H9 (cell line): ENCODE measurements around the gene RERE. TPM values are rescaled to one million over a fixed set of nuclear protein-coding genes. Genes with fewer than 3 reads are reported as not detected.

ENCODE experiments used
- DNase-seq: peaks from one replicate; pipeline ENCODE4 v3.0.0-alpha.2; 2017
- H2AFZ ChIP-seq: one replicate; pipeline ENCODE4 v1.6.1; 2013; ENCODE audit warnings: mild to moderate bottlenecking, low read length, control low read depth, moderate library complexity
- H2AK5ac ChIP-seq: 2 replicates; pipeline ENCODE4 v1.6.1; 2013; ENCODE audit warnings: low read length, control low read depth, mixed read lengths; ENCODE audit not compliant: insufficient read length
- H2BK120ac ChIP-seq: one replicate; pipeline ENCODE4 v1.6.1; 2013; ENCODE audit warnings: low read depth, mild to moderate bottlenecking, low read length, control low read depth, inconsistent platforms; ENCODE audit not compliant: poor library complexity, severe bottlenecking
- H2BK12ac ChIP-seq: 2 replicates; pipeline ENCODE4 v1.6.1; 2013; ENCODE audit warnings: low read length, control low read depth, mixed read lengths, low read depth; ENCODE audit not compliant: insufficient read length
- H2BK15ac ChIP-seq: 2 replicates; pipeline ENCODE4 v1.6.1; 2013; ENCODE audit warnings: low read depth, low read length, control low read depth
- H2BK20ac ChIP-seq: one replicate; pipeline ENCODE4 v1.6.1; 2013; ENCODE audit warnings: low read depth, mild to moderate bottlenecking, low read length, control low read depth, inconsistent platforms; ENCODE audit not compliant: poor library complexity, severe bottlenecking
- H2BK5ac ChIP-seq: 2 replicates; pipeline ENCODE4 v1.6.1; 2013; ENCODE audit warnings: low read length, control low read depth, mixed read lengths; ENCODE audit not compliant: insufficient read length
- H3K14ac ChIP-seq: 2 replicates; pipeline ENCODE4 v1.6.1; 2013; ENCODE audit warnings: low read length, control low read depth; ENCODE audit not compliant: insufficient read depth
- H3K18ac ChIP-seq: 2 replicates; pipeline ENCODE4 v1.6.1; 2013; ENCODE audit warnings: low read depth, mild to moderate bottlenecking, mixed read lengths, low read length, control low read depth; ENCODE audit not compliant: insufficient read length
- H3K23ac ChIP-seq: 2 replicates; pipeline ENCODE4 v1.6.1; 2013; ENCODE audit warnings: low read length, control low read depth, mixed read lengths, low read depth; ENCODE audit not compliant: insufficient read length
- H3K23me2 ChIP-seq: 2 replicates; pipeline ENCODE4 v1.6.1; 2013; ENCODE audit warnings: low read depth, mild to moderate bottlenecking, mixed read lengths, low read length, control low read depth; ENCODE audit not compliant: insufficient read length, poor library complexity, severe bottlenecking
- H3K27ac ChIP-seq: 2 replicates; pipeline ENCODE4 v1.5.1; 2013; ENCODE audit warnings: low read length, control low read depth, mixed read lengths, low read depth; ENCODE audit not compliant: insufficient read length
- H3K27me3 ChIP-seq: 2 replicates; pipeline ENCODE4 v1.6.1; 2013; ENCODE audit warnings: low read length, control low read depth, inconsistent platforms; ENCODE audit not compliant: insufficient read depth
- H3K4ac ChIP-seq: 2 replicates; pipeline ENCODE4 v1.6.1; 2013; ENCODE audit warnings: low read depth, mild to moderate bottlenecking, control low read depth, inconsistent platforms, low read length, moderate library complexity
- H3K4me1 ChIP-seq: 2 replicates; pipeline ENCODE4 v1.6.1; 2013; ENCODE audit warnings: low read length, control low read depth, inconsistent platforms; ENCODE audit not compliant: insufficient read depth
- H3K4me2 ChIP-seq: 2 replicates; pipeline ENCODE4 v1.6.1; 2013; ENCODE audit warnings: low read length, control low read depth, mixed read lengths; ENCODE audit not compliant: insufficient read length, insufficient read depth
- H3K56ac ChIP-seq: 2 replicates; pipeline ENCODE4 v1.6.1; 2013; ENCODE audit warnings: low read depth, mild to moderate bottlenecking, mixed read lengths, low read length, control low read depth; ENCODE audit not compliant: insufficient read length
- H3K79me1 ChIP-seq: 2 replicates; pipeline ENCODE4 v1.6.1; 2013; ENCODE audit warnings: low read depth, mild to moderate bottlenecking, moderate library complexity, low read length, control low read depth, inconsistent platforms; ENCODE audit not compliant: insufficient read depth, poor library complexity, severe bottlenecking
- H3K79me2 ChIP-seq: 2 replicates; pipeline ENCODE4 v1.6.1; 2013; ENCODE audit warnings: low read length, control low read depth, inconsistent platforms; ENCODE audit not compliant: insufficient read depth
- H3K9ac ChIP-seq: 2 replicates; pipeline ENCODE4 v1.6.1; 2013; ENCODE audit warnings: low read length, control low read depth, mixed read lengths; ENCODE audit not compliant: insufficient read length; ENCODE audit errors: extremely low read depth
- H3K9me3 ChIP-seq: one replicate; pipeline ENCODE4 v1.6.1; 2013; ENCODE audit warnings: low read depth, low read length, inconsistent platforms; ENCODE audit not compliant: control insufficient read depth
- H3T11ph ChIP-seq: one replicate; pipeline ENCODE4 v1.6.1; 2013; ENCODE audit warnings: mild to moderate bottlenecking, low read length, control low read depth, inconsistent platforms
- H4K20me1 ChIP-seq: one replicate; pipeline ENCODE4 v1.6.1; 2013; ENCODE audit not compliant: control insufficient read depth, insufficient read length, insufficient read depth
- H4K5ac ChIP-seq: 2 replicates; pipeline ENCODE4 v1.6.1; 2013; ENCODE audit warnings: low read depth, mild to moderate bottlenecking, mixed read lengths, low read length, control low read depth; ENCODE audit not compliant: insufficient read length
- H4K8ac ChIP-seq: replicated peaks from 2 replicates; pipeline ENCODE4 v1.6.1; 2013; ENCODE audit warnings: low read length, control low read depth, mixed read lengths, low read depth; ENCODE audit not compliant: insufficient read length
- H4K91ac ChIP-seq: 2 replicates; pipeline ENCODE4 v1.6.1; 2013; ENCODE audit warnings: low read depth, mild to moderate bottlenecking, moderate library complexity, mixed read lengths, low read length, control low read depth; ENCODE audit not compliant: insufficient read length
- H3K27ac Mint-ChIP-seq, 3 experiments: 2 replicates in 2 of 3; 3 replicates in 1 of 3; pipeline ENCODE4 v1.8.0; 2020 to 2021; ENCODE audit warnings: mixed read lengths in 3 of 3, mild to moderate bottlenecking in 1 of 3, moderate library complexity in 1 of 3
- H3K27me3 Mint-ChIP-seq: 2 replicates; pipeline ENCODE4 v1.8.0; 2021; ENCODE audit warnings: low read depth, mild to moderate bottlenecking, moderate library complexity, mixed read lengths
- H3K36me3 Mint-ChIP-seq, 3 experiments: 2 replicates in 2 of 3; 3 replicates in 1 of 3; pipeline ENCODE4 v1.8.0; 2020 to 2021; ENCODE audit warnings: low read depth in 3 of 3, mixed read lengths in 3 of 3; ENCODE audit not compliant: insufficient read depth in 1 of 3
- H3K4me1 Mint-ChIP-seq, 2 experiments: 2 replicates each; pipeline ENCODE4 v1.8.0; 2020; ENCODE audit warnings: mixed read lengths in 2 of 2
- H3K4me3 Mint-ChIP-seq, 2 experiments: 2 replicates in 1 of 2; 3 replicates in 1 of 2; pipeline ENCODE4 v1.8.0; 2020 to 2021; ENCODE audit warnings: mild to moderate bottlenecking in 2 of 2, mixed read lengths in 2 of 2, moderate library complexity in 1 of 2
- H3K9me3 Mint-ChIP-seq, 2 experiments: 2 replicates in 1 of 2; 3 replicates in 1 of 2; pipeline ENCODE4 v1.8.0; 2020; ENCODE audit warnings: mild to moderate bottlenecking in 2 of 2, mixed read lengths in 2 of 2, moderate library complexity in 1 of 2
- CTCF ChIP-seq: fragments of 200-600 bp; sonication (generic); conservative IDR thresholded peaks from 3 replicates; pipeline ENCODE4 v1.8.0; 2021; ENCODE audit warnings: antibody characterized with exemption, mild to moderate bottlenecking
- WGBS: extraction: QIAGEN DNeasy Blood & Tissue Kit; methylation state at CpG from one replicate; pipeline ENCODE4 v1.1.7; 2013; ENCODE audit warnings: missing lambda C conversion rate, low lambda C conversion rate, mixed read lengths; ENCODE audit not compliant: insufficient read length; ENCODE audit errors: extremely low coverage; 5-methylcytosine and 5-hydroxymethylcytosine counted together
- total RNA-seq: library from RNA; stranded (reverse); gene quantifications from 2 replicates; pipeline ENCODE4 v1.2.1, GENCODE V29; 2021

The RERE gene
- total RNA-seq, 1 experiment from 2014 or later, result 103 TPM

GRCh38 chr1:8343044-8343443, 474.4 kb downstream of the RERE start:
- Histone ChIP-seq H4K5ac (no peak overlapping the region), H3K79me1 (no peaks in the 10 kb centered on the region), H3K23ac (no peak overlapping the region), H4K20me1 (no peaks in the 10 kb centered on the region), H3K23me2 (no peaks in the 10 kb centered on the region), H3K27ac (no peak overlapping the region), H2AFZ (no peak overlapping the region), H3K56ac (no peak overlapping the region), H3K9ac (no peak overlapping the region), H3K4ac (no peak overlapping the region), H3K18ac (no peak overlapping the region), H3K4me2 (no peak overlapping the region), H2BK15ac (no peak overlapping the region), H2BK5ac (no peak overlapping the region), H3K79me2 (no peaks in the 10 kb centered on the region), H2AK5ac (no peak overlapping the region), H2BK20ac (no peak overlapping the region), H4K8ac (no peak overlapping the region), H3K4me1 (no peaks in the 10 kb centered on the region), H3K14ac (no peak overlapping the region), H2BK12ac (no peak overlapping the region), H3T11ph (no peak overlapping the region), H4K91ac (no peak overlapping the region), H3K9me3 (no peaks in the 10 kb centered on the region), H3K27me3 (no peaks in the 10 kb centered on the region), H2BK120ac (no peak overlapping the region)
- WGBS, result no CpG with 5 or more reads among the region's 11 CpGs
- H3K27me3 Mint-ChIP-seq, result peaks cover 1% of the 10 kb centered on the region
- H3K27ac Mint-ChIP-seq, result no peak overlapping the region
- no peak overlapping the region for H3K4me3 Mint-ChIP-seq
- DNase-seq, result peak; percentile 25
- no peaks in the 10 kb centered on the region for H3K4me1 Mint-ChIP-seq
- TF ChIP-seq CTCF, result no peak
- H3K9me3 Mint-ChIP-seq, result no peaks in the 10 kb centered on the region; a peak in 1 of 5 replicates
- peaks cover 0 to 3% (median 0%) of the 10 kb centered on the region in 3 experiments; a peak in 2 of 7 replicates for H3K36me3 Mint-ChIP-seq
